Gastrocnemius medialis (tissue), 4 donors: ENCODE results near the gene ADSL. TPM values are rescaled to one million over a fixed set of nuclear protein-coding genes. Genes with fewer than 3 reads are reported as not detected.
A peak's percentile ranks its signal among the peaks of the same experiment; 100 is the strongest.

Source experiments
- ATAC-seq, 2 donors: fragments of 150-250 bp; one replicate each; pipeline ENCODE4 v1.9.1; 2016
- DNase-seq, 2 donors: peaks; one replicate each; pipeline ENCODE4 v3.0.0-alpha.2; 2019
- H3K27ac ChIP-seq, 4 donors: fragments of 200-600 bp; sonication (generic); 1 replicate in 1 of 4; 2 replicates in 3 of 4; pipeline ENCODE4 v1.5.1; 2016 to 2018; ENCODE audit warnings: mild to moderate bottlenecking in 2 of 4, moderate library complexity in 1 of 4
- H3K27me3 ChIP-seq, 3 donors: fragments of 200-600 bp; sonication (generic) in 2 of 3; 1 replicate in 1 of 3; 2 replicates in 2 of 3; pipeline versions ENCODE4 v1.5.1 to v1.6.0; 2016 to 2019; ENCODE audit warnings: mild to moderate bottlenecking in 1 of 3, moderate library complexity in 1 of 3
- H3K36me3 ChIP-seq, 2 donors: fragments of 200-600 bp; sonication (generic) in 1 of 2; one replicate each; pipeline ENCODE4 v1.5.1; 2017 to 2018
- H3K4me1 ChIP-seq, 2 donors: fragments of 200-600 bp; sonication (generic) in 1 of 2; one replicate each; pipeline ENCODE4 v1.5.1; 2016 to 2017; ENCODE audit warnings: mild to moderate bottlenecking in 2 of 2
- H3K4me3 ChIP-seq, 4 donors: fragments of 200-600 bp; sonication (generic) in 3 of 4; 1 replicate in 1 of 4; 2 replicates in 3 of 4; pipeline ENCODE4 v1.5.1; 2016 to 2019; ENCODE audit warnings: mild to moderate bottlenecking in 2 of 4
- H3K9me3 ChIP-seq, 3 donors: fragments of 200-600 bp; sonication (generic) in 2 of 3; 1 replicate in 1 of 3; 2 replicates in 2 of 3; pipeline ENCODE4 v1.5.1; 2016 to 2019
- CTCF ChIP-seq, 5 experiments: fragments of 450-650 bp in 3 of 5; fragments of 200-600 bp in 2 of 5; sonication (generic) in 2 of 5; IDR thresholded peaks in 4 of 5; conservative IDR thresholded peaks in 1 of 5; 1 replicate in 4 of 5; 2 replicates in 1 of 5; pipeline ENCODE4 v1.5.1; 2016 to 2019; ENCODE audit warnings: antibody characterized with exemption in 5 of 5, mild to moderate bottlenecking in 3 of 5, moderate library complexity in 3 of 5
- POLR2A ChIP-seq, 2 donors: fragments of 450-650 bp; IDR thresholded peaks; one replicate each; pipeline ENCODE4 v1.6.1; 2017; ENCODE audit warnings: antibody characterized with exemption in 2 of 2, mild to moderate bottlenecking in 2 of 2, moderate library complexity in 2 of 2
- in situ Hi-C, 4 donors: fragments of 200-750 bp; cut with MboI; loops; one replicate each; pipeline versions ENCODE4 v1.15.0 to v1.8.0; 2017; ENCODE audit warnings: low sequenced_read_pairs in 4 of 4
- intact Hi-C: fragments of 100-400 bp; cut with DNase I; formaldehyde crosslinking; loops from one replicate; pipeline ENCODE4 v1.15.1; 2023; ENCODE audit warnings: low total_unique reads
- total RNA-seq, 4 donors: library from RNA; depleted of rRNA; stranded (reverse); fragments of >200 nt; gene quantifications; one replicate each; pipeline versions ENCODE4 v1.1.0 to v1.2.3, GENCODE V29; 2016

The ADSL gene
- total RNA-seq, 4 donors from 2014 or later: 249 to 283 (median 262) TPM

- DNase-seq (peak in 1 of 2 donors; percentile 6), ATAC-seq (no peak)
- in situ Hi-C loops: loop anchor here in 1 of 4 donors (25.0 kb wide), 1 partner anchor 91 kb away; no protein-coding TSS in a partner anchor
- H3K9me3 ChIP-seq: no peaks in the 10 kb centered on the region
- peaks cover 16% of the 10 kb centered on the region in 2 donors for H3K4me1 ChIP-seq
- no peaks in the 10 kb centered on the region for H3K27me3 ChIP-seq
- no peak for TF ChIP-seq POLR2A (IDR thresholded peaks at IDR 0.05)
- TF ChIP-seq CTCF (IDR thresholded peaks at IDR 0.05 in 4 of 5, conservative IDR thresholded peaks at IDR 0.05 in 1 of 5): no peak
- intact Hi-C loops: no loop called here
- no peak overlapping the region for H3K27ac ChIP-seq
- no peak overlapping the region for H3K4me3 ChIP-seq
- H3K36me3 ChIP-seq: peaks cover 0 to 65% of the 10 kb centered on the region in 2 donors
Observed at GRCh38 chr22:40403651-40404050, 57.4 kb downstream of the ADSL start.

- no peak for TF ChIP-seq POLR2A (IDR thresholded peaks at IDR 0.05)
- no peak for TF ChIP-seq CTCF (IDR thresholded peaks at IDR 0.05 in 4 of 5, conservative IDR thresholded peaks at IDR 0.05 in 1 of 5)
- Histone ChIP-seq H3K4me1 (peaks cover 12 to 13% of the 10 kb centered on the region in 2 donors), H3K36me3 (peaks cover 0 to 74% of the 10 kb centered on the region in 2 donors), H3K27ac (no peak overlapping the region), H3K27me3 (no peaks in the 10 kb centered on the region), H3K4me3 (no peak overlapping the region), H3K9me3 (no peaks in the 10 kb centered on the region)
- ATAC-seq (no peak), DNase-seq (peak in 1 of 2 donors; percentile 6)
- intact Hi-C loops (no loop called here), in situ Hi-C loops (loop anchor here in 1 of 4 donors (25.0 kb wide), 1 partner anchor 92 kb away; no protein-coding TSS in a partner anchor)
Observed at GRCh38 chr22:40404251-40405177, 58.2 kb downstream of the ADSL start.

GRCh38 chr22:40405178-40406062 is 59.1 kb downstream of the ADSL start:
- H3K9me3 ChIP-seq: no peaks in the 10 kb centered on the region
- no peak overlapping the region for H3K4me3 ChIP-seq
- peaks cover 0 to 83% of the 10 kb centered on the region in 2 donors for H3K36me3 ChIP-seq
- H3K27ac ChIP-seq: no peak overlapping the region
- DNase-seq (peak in 1 of 2 donors; percentile 7), ATAC-seq (no peak)
- in situ Hi-C loops: loop anchor here in 1 of 4 donors (25.0 kb wide), 1 partner anchor 93 kb away; no protein-coding TSS in a partner anchor
- peaks cover 5 to 6% of the 10 kb centered on the region in 2 donors for H3K4me1 ChIP-seq
- TF ChIP-seq POLR2A (IDR thresholded peaks at IDR 0.05): no peak
- TF ChIP-seq CTCF (IDR thresholded peaks at IDR 0.05 in 4 of 5, conservative IDR thresholded peaks at IDR 0.05 in 1 of 5): no peak
- no peaks in the 10 kb centered on the region for H3K27me3 ChIP-seq
- intact Hi-C loops: no loop called here

- Histone ChIP-seq H3K4me3 (no peak overlapping the region), H3K27ac (no peak overlapping the region), H3K27me3 (no peaks in the 10 kb centered on the region), H3K36me3 (peaks cover 0 to 85% of the 10 kb centered on the region in 2 donors), H3K9me3 (no peaks in the 10 kb centered on the region), H3K4me1 (peaks cover 5 to 6% of the 10 kb centered on the region in 2 donors)
- in situ Hi-C loops (loop anchor here in 1 of 4 donors (25.0 kb wide), 1 partner anchor 94 kb away; no protein-coding TSS in a partner anchor), intact Hi-C loops (no loop called here)
- no peak for DNase-seq
- ATAC-seq: no peak
- TF ChIP-seq CTCF (IDR thresholded peaks at IDR 0.05 in 4 of 5, conservative IDR thresholded peaks at IDR 0.05 in 1 of 5): no peak
- no peak for TF ChIP-seq POLR2A (IDR thresholded peaks at IDR 0.05)
Observed at GRCh38 chr22:40406063-40406890, 60.0 kb downstream of the ADSL start.
